HS-5 (cell line): ENCODE measurements around the gene RCC2.

ENCODE experiments used
- DNase-seq: peaks from one replicate; pipeline ENCODE4 v3.0.0-alpha.2; 2012; ENCODE audit warnings: low read depth

RCC2 gene

GRCh38 chr1:17372955-17373354, 66.5 kb downstream of the RCC2 start:
- DNase-seq, result no peak

- DNase-seq, result no peak
Observed at GRCh38 chr1:17371896-17372295, 67.6 kb downstream of the RCC2 start, which contains the start of gene PADI6. Gene PADI6, plus strand, starts transcription at chr1:17372196. Its CDS starts 50 bp downstream, at chr1:17372246.

DNA sequence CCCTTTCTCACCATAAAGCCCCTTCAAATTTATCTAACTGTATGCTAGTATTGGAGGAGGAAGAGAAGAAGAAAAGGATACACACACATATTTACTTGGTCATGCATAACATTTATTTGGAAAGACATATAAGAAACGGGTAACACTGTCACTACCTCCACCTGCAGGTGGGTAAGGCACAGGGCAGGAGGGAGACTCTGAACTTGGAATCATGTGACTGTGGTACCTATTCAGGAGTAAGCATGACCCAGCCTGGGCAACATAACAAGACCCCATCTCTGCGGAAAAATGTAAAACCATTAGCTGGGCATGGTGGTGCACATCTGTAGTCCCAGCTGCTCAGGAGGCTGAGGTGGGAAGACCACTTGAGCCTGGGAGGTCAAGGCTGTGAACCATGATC, 68.9 kb downstream of the RCC2 start:
- no peak for DNase-seq

GRCh38 chr1:17369466-17369865, 70.0 kb downstream of the RCC2 start:
- DNase-seq, result peak; percentile 58

DNA sequence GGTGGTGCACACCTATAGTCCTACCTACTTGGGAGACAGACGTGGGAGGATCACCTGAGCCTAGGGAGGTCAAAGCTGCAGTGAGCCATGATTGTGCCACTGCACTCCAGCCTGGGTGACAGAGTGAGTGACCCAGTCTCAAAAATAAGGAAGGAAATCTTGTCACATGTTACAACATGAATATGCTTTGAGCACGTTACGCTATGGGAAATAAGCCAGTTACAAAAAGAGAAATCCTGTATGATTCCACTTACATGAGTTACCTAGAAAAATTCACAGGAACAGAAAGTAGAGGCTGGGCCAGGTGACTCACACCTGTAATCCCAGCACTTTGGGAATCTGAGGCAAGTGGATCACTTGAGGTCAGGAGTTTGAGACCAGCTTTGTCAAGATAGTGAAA, 74.2 kb downstream of the RCC2 start:
- no peak for DNase-seq

- DNase-seq, result no peak
Observed at GRCh38 chr1:17363771-17364170, 75.7 kb downstream of the RCC2 start.

DNA sequence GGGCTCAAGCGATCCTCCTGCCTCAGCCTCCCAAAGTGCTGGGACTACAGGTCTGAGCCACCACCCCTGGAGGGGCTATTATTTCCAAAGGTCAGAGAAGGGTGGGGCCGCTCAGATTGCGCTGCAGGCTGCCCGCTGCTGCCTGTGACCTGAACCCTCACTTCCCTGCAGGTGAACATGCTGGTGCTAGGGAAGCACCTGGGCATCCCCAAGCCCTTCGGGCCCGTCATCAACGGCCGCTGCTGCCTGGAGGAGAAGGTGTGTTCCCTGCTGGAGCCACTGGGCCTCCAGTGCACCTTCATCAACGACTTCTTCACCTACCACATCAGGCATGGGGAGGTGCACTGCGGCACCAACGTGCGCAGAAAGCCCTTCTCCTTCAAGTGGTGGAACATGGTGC, 76.1 kb downstream of the RCC2 start:
- DNase-seq, result no peak

GRCh38 chr1:17361687-17362086, 77.8 kb downstream of the RCC2 start:
- no peak for DNase-seq

DNA sequence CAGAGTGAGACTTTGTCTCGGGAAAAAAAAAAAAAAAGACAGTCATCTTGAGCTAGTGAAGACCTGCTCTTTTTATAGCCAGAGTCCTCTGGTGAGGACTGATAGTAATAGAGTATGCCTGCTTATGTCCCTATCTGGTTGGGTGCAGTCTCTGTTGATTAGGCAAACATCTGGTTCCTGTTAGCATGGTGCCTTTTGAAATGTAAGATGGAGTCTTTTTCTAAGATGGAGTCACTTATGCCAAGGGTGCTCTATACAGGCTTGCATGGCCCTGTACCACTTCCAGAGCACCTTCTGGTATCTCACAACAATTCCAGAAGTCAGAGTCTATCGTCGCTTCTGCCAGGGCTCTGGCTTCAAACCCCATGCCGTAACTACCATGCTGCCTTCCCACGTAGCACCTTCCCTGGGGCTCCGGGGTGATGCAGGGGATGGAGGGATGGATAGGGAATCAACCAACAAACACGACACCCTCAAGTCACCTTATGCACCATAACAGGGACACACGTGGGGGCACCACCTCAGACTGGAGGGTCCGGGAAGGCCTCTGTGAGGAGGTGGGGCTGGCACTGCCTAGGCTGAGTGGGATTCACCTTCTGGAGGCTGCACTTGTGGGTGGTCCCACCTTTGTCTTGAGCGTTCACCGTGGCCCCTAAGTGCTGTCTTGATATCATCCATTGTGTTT, 79.1 kb downstream of the RCC2 start:
- DNase-seq, result no peak

DNA sequence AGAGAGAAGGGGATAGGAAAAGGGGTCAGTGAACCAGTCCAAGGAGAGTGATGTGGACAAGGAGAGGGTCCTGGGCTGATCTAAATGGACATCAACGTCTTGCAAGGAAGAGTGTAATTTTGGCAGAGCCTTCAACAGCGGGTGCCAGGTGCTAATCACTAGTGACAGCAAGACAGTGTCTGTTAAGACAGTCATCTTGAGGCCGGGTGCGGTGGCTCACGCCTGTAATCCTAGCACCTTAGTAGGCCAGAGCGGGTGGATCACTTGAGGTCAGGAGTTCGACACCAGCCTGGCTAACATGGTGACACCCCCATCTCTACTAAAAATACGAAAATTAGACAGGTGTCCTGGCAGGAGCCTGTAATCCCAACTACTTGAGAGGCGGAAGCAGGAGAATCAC, 79.7 kb downstream of the RCC2 start:
- DNase-seq, result no peak

DNA sequence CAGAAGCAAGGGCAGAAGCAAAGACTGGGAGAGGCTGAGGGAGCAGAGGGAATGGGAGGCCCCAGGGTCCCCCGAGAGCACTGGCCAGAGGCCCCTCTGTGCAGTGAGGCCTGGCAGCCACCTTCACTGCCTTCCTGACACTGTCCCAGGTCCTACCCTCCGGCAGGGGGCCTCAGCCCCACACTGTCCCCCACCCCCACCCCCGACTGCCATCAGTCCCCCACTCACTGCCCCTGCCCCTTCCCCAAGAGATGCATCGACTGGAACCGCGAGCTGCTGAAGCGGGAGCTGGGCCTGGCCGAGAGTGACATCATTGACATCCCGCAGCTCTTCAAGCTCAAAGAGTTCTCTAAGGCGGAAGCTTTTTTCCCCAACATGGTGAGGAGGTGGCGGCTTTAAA, 80.4 kb downstream of the RCC2 start:
- DNase-seq, result no peak

- no peak for DNase-seq
Observed at GRCh38 chr1:17358557-17358956, 80.9 kb downstream of the RCC2 start.
